ENCODE data around the gene ADRB2. TPM values are rescaled to one million over a fixed set of nuclear protein-coding genes. Genes with fewer than 3 reads are reported as not detected.
A peak's percentile ranks its signal among the peaks of the same experiment; 100 is the strongest.

The ADRB2 gene
- polyA plus RNA-seq, 3 donors = 6.8 to 10.9 (median 10.8) TPM

GRCh38 chr5:148827723-148828122 is 1.3 kb downstream of the ADRB2 start:
- Histone ChIP-seq H3K4me1 (ENCODE audit: control insufficient read depth in 1 of 2, insufficient read depth in 2 of 2, low read length in 2 of 2) (peaks cover 85 to 95% of the 10 kb centered on the region in 2 donors), H3K27ac (ENCODE audit: low read depth in 1 of 2, low read length in 2 of 2) (peak overlapping the region; percentile 91 to 96), H3K36me3 (replicated peaks in 1 of 2; ENCODE audit: control insufficient read depth in 1 of 2, insufficient read depth in 2 of 2, low read length in 2 of 2) (no peaks in the 10 kb centered on the region), H3K9me3 (replicated peaks in 1 of 2; ENCODE audit: control insufficient read depth in 1 of 2, insufficient read depth in 1 of 2, low read length in 2 of 2) (no peaks in the 10 kb centered on the region), H3K79me2 (ENCODE audit: insufficient read depth, low read length) (peaks cover 83% of the 10 kb centered on the region), H4K20me1 (ENCODE audit: insufficient read depth, low read length) (peaks cover 56% of the 10 kb centered on the region), H3K4me2 (replicated peaks; ENCODE audit: extremely low read depth, low read length, poor library complexity, severe bottlenecking) (peak overlapping the region; percentile 89), H3K9ac (ENCODE audit: insufficient read depth, low read length, poor library complexity, severe bottlenecking) (peak overlapping the region; percentile 83), H2AFZ (ENCODE audit: insufficient read depth, low read depth, low read length, poor library complexity, severe bottlenecking) (no peak overlapping the region), H3K4me3 (replicated peaks in 1 of 3; ENCODE audit: low read depth in 2 of 3, low read length in 3 of 3) (peak overlapping the region; percentile 67 to 85 (median 85)), H3K27me3 (ENCODE audit: control insufficient read depth in 2 of 2, insufficient read depth in 2 of 2, low read length in 2 of 2) (no peaks in the 10 kb centered on the region)
- no peak for DNase-seq
- Mint-ChIP-seq H3K4me3 (peak overlapping the region; percentile 86 to 96), H3K36me3 (peaks cover 9 to 13% of the 10 kb centered on the region in 2 donors), H3K9me3 (no peaks in the 10 kb centered on the region), H3K27me3 (ENCODE audit: low read depth in 3 of 3) (no peaks in the 10 kb centered on the region), H3K4me1 (peaks cover 92% of the 10 kb centered on the region), H3K27ac (peak overlapping the region; percentile 91 to 99 (median 96))
- WGBS (ENCODE audit: insufficient coverage) = 64% methylated on average over 4 of the region's 7 CpGs
- no peak for TF ChIP-seq CTCF (IDR thresholded peaks at IDR 0.05)
- intact Hi-C loops (cut with micrococcal nuclease) = loop anchor here (2.0 to 10.0 kb wide), 3 partner anchors 17 to 137 kb away; no protein-coding TSS in a partner anchor

GRCh38 chr5:148828511-148829247 is 2.3 kb downstream of the ADRB2 start:
- peak; percentile 16 for TF ChIP-seq CTCF (IDR thresholded peaks at IDR 0.05)
- peak overlapping the region; percentile 69 to 99 (median 81) for H3K27ac Mint-ChIP-seq
- Histone ChIP-seq H3K27me3 (ENCODE audit: control insufficient read depth in 2 of 2, insufficient read depth in 2 of 2, low read length in 2 of 2) (no peaks in the 10 kb centered on the region), H2AFZ (ENCODE audit: insufficient read depth, low read depth, low read length, poor library complexity, severe bottlenecking) (no peak overlapping the region), H3K36me3 (replicated peaks in 1 of 2; ENCODE audit: control insufficient read depth in 1 of 2, insufficient read depth in 2 of 2, low read length in 2 of 2) (peaks cover 0 to under 1% of the 10 kb centered on the region in 2 donors), H3K79me2 (ENCODE audit: insufficient read depth, low read length) (peaks cover 92% of the 10 kb centered on the region), H3K4me3 (replicated peaks in 1 of 3; ENCODE audit: low read depth in 2 of 3, low read length in 3 of 3) (peak overlapping the region; percentile 67 to 85 (median 85)), H3K27ac (ENCODE audit: low read depth in 1 of 2, low read length in 2 of 2) (peak overlapping the region in 1 of 2 donors; percentile 96), H3K9me3 (replicated peaks in 1 of 2; ENCODE audit: control insufficient read depth in 1 of 2, insufficient read depth in 1 of 2, low read length in 2 of 2) (no peaks in the 10 kb centered on the region), H3K4me1 (ENCODE audit: control insufficient read depth in 1 of 2, insufficient read depth in 2 of 2, low read length in 2 of 2) (peaks cover 83 to 95% of the 10 kb centered on the region in 2 donors), H3K9ac (ENCODE audit: insufficient read depth, low read length, poor library complexity, severe bottlenecking) (peak overlapping the region; percentile 83), H3K4me2 (replicated peaks; ENCODE audit: extremely low read depth, low read length, poor library complexity, severe bottlenecking) (peak overlapping the region; percentile 89), H4K20me1 (ENCODE audit: insufficient read depth, low read length) (peaks cover 64% of the 10 kb centered on the region)
- peak overlapping the region; percentile 86 to 96 for H3K4me3 Mint-ChIP-seq
- 80% methylated on average over 1 of the region's 6 CpGs for WGBS (ENCODE audit: insufficient coverage)
- intact Hi-C loops (cut with micrococcal nuclease) = loop anchor here (5.0 to 10.0 kb wide), 2 partner anchors 86 to 136 kb away; no protein-coding TSS in a partner anchor
- H3K36me3 Mint-ChIP-seq = peaks cover 13 to 15% of the 10 kb centered on the region in 2 donors
- no peaks in the 10 kb centered on the region for H3K9me3 Mint-ChIP-seq
- DNase-seq = peak in 1 of 3 donors; percentile 41
- no peaks in the 10 kb centered on the region for H3K27me3 Mint-ChIP-seq (ENCODE audit: low read depth in 3 of 3)
- peaks cover 89% of the 10 kb centered on the region for H3K4me1 Mint-ChIP-seq

Data from CD14-positive monocyte (primary cell).